Anterior cingulate cortex (tissue), 58 donors: ENCODE results near the gene OR51S1.
"Not testable (repeated sequence)": the region's sequence is repeated elsewhere in the genome, so short reads cannot be mapped to it uniquely, and the experiment has no call there.

Source experiments
- DNase-seq, 58 donors: peaks; one replicate each; lab custom pipeline; 2025; lab: John Stamatoyannopoulos, UW

OR51S1 gene

GRCh38 chr11:4809246-4809645 is 39.8 kb downstream of the OR51S1 start:
- DNase-seq, result no peak

GRCh38 chr11:4808476-4808875 is 40.5 kb downstream of the OR51S1 start:
- no peak for DNase-seq

GRCh38 chr11:4804280-4804679 is 44.7 kb downstream of the OR51S1 start, which contains the start of gene OR52R1:
TSS of gene OR52R1 (minus strand) at chr11:4804380. CDS start at chr11:4804380, 0 bp downstream.
- DNase-seq, result no peak

- not testable (repeated sequence) for DNase-seq
Observed at GRCh38 chr11:4801316-4801715, 47.7 kb downstream of the OR51S1 start.

- DNase-seq, result no peak
Observed at GRCh38 chr11:4798427-4799183, 50.4 kb downstream of the OR51S1 start.
